ENCODE data around the gene COX4I2.
"Not testable (repeated sequence)": the region's sequence is repeated elsewhere in the genome, so short reads cannot be mapped to it uniquely, and the experiment has no call there.

The COX4I2 gene

GRCh38 chr20:31637660-31638059 is at the start of gene COX4I2:
Gene COX4I2, plus strand, starts transcription at chr20:31637912. Its CDS starts 1,106 bp downstream, at chr20:31639018.
- no peak for DNase-seq

DNA sequence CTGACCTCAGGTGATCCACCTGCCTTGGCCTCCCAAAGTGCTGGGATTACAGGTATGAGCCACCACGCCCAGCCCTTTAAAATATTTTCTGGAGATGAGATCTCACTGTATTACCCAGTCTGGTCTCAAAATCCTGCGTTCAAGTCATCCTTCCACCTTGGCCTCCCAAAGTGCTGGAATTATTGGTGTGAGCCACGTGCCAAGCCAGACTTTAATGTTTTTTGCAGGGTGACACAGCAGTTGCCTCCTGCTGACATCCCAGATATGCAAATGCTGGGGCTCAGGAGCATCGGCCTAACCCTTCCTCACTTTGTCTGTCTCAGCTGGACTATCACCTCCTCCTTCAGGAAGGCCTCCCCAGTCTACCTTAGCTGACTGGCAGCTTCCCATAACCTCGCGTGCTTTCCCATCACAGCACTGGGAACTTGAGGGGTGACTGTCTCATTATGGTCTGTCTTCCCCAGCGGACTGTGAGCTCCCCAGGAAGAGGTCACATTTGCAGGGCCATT is 46.9 kb upstream of the COX4I2 start:
- DNase-seq: peak; percentile 48

GRCh38 chr20:31593221-31594001 is 44.3 kb upstream of the COX4I2 start:
- DNase-seq: peak; percentile 97

- DNase-seq: no peak
Observed at GRCh38 chr20:31594002-31594557, 43.6 kb upstream of the COX4I2 start.

DNA sequence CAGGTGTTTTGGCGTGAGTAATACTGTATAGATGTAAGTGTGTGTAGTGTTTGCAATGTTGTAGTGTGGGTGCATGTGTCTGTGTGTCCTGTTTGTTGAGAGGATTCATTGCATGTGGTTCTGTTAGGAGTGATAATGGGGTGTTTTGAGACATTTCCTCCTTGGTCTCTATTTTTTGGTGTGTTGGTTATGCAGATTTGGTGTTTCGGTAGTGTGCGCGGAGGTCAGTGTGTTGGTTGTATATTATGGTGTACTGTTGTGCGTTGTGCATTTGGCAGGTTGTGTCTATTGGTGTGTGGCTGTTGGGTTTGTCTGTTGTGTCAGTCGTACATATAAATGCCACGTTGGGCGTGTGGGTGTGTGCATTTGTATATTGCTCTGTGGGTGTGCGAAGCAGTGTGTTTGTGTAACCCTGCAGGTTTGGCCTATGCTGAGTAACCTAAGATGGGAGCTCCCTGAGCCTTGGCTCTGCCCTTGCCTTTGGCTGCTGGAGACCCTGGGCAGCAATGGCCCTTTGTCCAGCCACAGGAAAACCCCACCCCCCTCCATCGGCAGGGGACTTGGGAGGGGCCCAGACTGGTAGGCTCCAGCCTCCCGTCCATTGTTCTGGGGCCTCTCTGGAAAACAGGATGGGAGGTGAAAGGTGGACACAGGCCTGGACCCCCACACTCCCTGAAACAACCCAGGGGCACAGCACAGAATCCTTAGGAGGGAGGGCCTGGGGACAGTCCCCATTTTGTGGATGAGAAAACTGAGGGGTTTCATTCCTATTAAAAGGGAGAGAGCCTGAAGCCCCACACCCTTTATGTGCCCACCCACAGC is 42.9 kb upstream of the COX4I2 start:
- DNase-seq: peak; percentile 84

DNA sequence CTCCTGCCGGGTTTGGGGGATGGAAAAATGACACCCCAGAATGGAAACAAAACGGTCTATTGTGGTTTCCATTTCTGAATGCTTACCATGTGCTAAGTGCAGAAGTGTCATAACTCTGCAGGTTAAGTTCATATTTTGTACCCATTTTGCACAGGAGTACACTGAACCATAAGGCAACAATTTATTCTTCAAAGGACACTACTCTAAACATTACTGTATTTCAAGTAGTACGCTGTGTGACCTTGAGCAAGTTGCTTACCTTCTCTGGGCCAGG is 42.4 kb upstream of the COX4I2 start:
- no peak for DNase-seq

DNA sequence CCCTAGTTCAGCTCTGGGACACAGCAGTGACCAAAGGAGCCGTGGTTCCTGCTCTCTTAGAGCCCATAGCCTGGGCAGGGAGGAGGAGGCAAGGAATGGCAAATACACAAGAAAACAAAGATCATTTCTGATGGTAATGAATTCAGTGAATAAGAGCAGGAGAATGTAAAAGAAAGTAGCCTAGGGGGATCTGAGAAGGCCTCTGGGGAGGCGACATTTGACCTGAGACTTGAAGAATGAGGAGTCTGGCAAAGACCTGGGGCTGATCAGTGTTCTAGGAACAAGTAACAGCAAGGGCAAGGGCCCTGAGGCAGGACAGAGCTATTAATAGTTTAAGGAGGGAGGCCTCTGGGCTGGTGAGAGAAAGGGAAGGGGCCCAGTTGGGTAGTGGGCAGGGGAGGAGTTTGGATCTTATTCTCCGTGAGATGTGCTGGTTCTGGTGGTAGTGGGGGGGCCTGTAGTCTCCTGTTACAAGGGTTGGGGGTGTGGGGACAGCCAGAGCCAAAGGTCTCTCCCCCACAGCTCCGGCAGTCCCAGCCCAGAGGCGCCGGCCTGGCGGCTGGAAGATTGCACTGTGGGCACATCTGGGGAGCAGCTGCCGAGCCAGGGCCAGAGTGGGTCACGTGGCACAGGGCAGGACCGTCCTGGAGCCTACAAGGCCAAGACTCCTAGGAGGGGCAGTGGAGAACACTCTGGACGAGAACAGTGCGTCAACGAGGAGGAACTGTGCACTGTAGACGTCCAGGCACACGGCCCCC is 41.9 kb upstream of the COX4I2 start:
- peak; percentile 72 for DNase-seq

GRCh38 chr20:31596412-31596715 is 41.3 kb upstream of the COX4I2 start:
- DNase-seq: not testable (repeated sequence)

- DNase-seq: peak; percentile 87
Observed at GRCh38 chr20:31596831-31597480, 40.8 kb upstream of the COX4I2 start.

- DNase-seq: no peak
Observed at GRCh38 chr20:31597481-31597855, 40.2 kb upstream of the COX4I2 start.

DNA sequence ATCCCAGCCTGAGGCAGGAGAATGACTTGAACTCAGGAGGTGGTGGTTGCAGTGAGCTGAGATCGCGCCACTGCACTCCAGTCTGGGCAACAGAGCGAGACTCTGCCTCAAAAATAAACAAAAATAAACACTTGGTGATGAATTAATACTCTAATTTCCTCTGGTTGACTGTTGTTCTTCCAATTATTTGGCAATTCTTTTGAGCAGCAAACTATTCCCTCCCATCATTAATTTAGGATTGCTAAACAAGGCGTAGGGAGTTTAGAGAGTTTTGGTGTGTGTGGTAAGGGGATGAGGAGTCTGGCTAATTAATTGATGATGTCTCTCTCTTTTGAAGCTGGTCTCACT is 35.3 kb upstream of the COX4I2 start:
- DNase-seq: no peak

- peak; percentile 84 for DNase-seq
Observed at GRCh38 chr20:31602779-31603441, 34.8 kb upstream of the COX4I2 start.

GRCh38 chr20:31603822-31604566 is 33.7 kb upstream of the COX4I2 start:
- DNase-seq: peak; percentile 100

DNA sequence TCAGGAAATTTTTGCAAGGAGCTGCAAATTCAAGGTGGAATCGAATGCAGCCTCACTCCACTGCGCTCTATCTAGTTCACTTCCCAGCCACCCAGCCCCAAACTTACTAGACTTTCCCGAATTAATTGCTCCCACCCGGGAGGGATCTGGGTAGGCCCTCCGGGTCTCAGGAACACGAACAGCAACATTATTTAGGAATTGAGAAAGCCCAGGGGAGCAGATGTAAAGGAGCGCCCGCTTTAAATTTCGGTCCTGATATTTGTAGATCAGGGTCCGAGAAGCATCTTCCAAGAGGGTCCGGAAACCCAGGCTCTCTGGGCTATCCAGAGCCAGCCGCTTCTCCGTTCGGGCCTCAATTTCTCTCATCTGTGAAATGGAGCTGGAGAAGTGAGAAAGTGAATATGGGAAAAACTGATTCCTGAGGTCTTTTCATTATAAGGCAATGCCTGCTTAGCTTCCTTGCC is 33.1 kb upstream of the COX4I2 start:
- DNase-seq: peak; percentile 87

- peak; percentile 99 for DNase-seq
Observed at GRCh38 chr20:31605031-31605901, 32.4 kb upstream of the COX4I2 start, which contains the start of gene ID1. Gene ID1, plus strand, starts transcription at chr20:31605289. Its CDS starts 99 bp downstream, at chr20:31605388.

- DNase-seq: peak; percentile 82
Observed at GRCh38 chr20:31605902-31606803, 31.6 kb upstream of the COX4I2 start.

GRCh38 chr20:31606804-31607639 is 30.7 kb upstream of the COX4I2 start:
- peak; percentile 98 for DNase-seq

DNA sequence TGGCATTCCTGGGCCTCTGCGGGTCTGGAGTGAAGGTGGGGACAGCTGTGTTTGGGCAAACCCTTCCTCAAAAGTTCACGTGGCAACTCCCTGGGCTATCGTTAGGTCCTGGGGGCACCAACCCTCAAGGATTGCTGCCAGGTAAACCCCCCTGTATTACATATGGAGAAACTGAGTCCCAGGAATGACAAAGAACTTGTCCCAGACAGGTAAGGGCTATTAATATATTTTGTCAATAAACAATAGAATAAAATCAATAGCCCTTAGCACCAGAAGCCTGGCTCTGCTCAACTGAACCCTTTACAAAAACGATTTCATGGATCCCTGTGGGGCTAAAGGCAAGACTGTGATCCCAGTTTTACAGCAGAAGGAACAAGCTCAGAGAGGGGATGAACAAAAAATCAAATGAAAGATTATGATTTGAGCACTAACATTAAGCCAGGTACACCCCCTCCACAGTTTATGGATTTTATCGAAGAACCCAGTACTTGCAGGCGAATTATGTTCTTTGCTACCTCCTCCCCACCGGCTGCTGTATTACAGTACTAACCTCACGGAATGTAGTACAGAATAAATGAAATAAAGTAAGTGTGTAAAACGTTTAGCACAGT is 30.0 kb upstream of the COX4I2 start:
- DNase-seq: peak; percentile 82

All from NCI-H69 (cell line).